Measurements from ENCODE around the gene SLC9A2. TPM values are rescaled to one million over a fixed set of nuclear protein-coding genes. Genes with fewer than 3 reads are reported as not detected.

SLC9A2 gene
- total RNA-seq, 4 donors from 2014 or later, result 12.4 to 20.7 (median 20.0) TPM

DNA sequence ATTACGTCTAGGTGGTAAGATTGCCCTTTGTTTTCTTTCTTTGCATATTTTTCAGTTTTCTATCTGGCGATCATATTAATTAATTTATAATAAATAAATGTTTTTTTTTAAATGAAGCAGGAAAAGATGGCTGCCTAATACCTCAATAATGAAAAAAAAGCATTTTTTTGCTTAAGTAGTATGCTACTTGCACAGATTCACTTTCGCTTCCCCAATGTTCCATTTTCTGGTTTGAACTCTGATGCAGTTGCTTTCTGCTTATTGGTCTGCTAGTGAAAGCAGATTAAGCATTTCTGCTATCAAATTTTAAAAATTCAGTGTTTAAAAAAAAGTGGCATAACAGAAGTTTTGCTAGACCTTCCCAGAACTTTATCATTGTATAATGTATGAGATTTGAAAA, 130.6 kb downstream of the SLC9A2 start:
- TF ChIP-seq POLR2A (IDR thresholded peaks at IDR 0.05), result no peak
- TF ChIP-seq, protein P1, sequence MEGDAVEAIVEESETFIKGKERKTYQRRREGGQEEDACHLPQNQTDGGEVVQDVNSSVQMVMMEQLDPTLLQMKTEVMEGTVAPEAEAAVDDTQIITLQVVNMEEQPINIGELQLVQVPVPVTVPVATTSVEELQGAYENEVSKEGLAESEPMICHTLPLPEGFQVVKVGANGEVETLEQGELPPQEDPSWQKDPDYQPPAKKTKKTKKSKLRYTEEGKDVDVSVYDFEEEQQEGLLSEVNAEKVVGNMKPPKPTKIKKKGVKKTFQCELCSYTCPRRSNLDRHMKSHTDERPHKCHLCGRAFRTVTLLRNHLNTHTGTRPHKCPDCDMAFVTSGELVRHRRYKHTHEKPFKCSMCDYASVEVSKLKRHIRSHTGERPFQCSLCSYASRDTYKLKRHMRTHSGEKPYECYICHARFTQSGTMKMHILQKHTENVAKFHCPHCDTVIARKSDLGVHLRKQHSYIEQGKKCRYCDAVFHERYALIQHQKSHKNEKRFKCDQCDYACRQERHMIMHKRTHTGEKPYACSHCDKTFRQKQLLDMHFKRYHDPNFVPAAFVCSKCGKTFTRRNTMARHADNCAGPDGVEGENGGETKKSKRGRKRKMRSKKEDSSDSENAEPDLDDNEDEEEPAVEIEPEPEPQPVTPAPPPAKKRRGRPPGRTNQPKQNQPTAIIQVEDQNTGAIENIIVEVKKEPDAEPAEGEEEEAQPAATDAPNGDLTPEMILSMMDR (IDR thresholded peaks at IDR 0.05), result no peak
- Histone ChIP-seq H3K9me3 (no peaks in the 10 kb centered on the region), H3K27ac (no peak overlapping the region), H3K4me1 (no peaks in the 10 kb centered on the region), H3K4me3 (no peak overlapping the region), H3K36me3 (no peaks in the 10 kb centered on the region), H3K27me3 (no peaks in the 10 kb centered on the region)
- no peak for DNase-seq

DNA sequence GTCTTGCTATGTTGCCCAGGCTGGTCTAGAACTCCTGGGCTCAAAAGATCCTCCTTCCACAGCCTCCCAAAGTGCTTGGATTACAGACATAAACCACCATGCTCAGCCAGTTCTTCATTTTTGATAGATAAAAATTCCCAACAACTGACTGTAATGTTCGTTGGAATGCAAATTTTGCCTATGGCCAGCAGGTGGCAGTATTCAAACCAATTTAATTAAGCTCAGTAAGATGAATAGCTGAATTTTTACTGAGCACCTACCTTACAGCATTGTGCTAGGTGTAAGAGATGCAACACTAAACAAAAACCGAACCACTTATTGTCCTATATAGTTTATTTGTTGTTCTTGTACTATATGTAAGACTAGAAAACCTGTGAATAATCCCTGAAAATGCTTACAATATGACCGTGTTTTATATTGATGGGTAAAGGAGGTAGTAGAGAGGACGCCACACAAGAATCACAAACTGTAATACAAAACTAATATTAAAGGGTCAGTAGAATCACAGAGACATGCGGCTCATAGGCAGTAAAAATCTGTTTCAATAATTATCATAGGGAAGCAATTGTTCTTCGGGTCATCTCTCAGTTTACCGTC, 134.3 kb downstream of the SLC9A2 start:
- no peak for TF ChIP-seq POLR2A (IDR thresholded peaks at IDR 0.05)
- TF ChIP-seq, protein P1 (IDR thresholded peaks at IDR 0.05), result peak; percentile 63 to 87 (median 69)
- no peaks in the 10 kb centered on the region for H3K27me3 ChIP-seq

DNA sequence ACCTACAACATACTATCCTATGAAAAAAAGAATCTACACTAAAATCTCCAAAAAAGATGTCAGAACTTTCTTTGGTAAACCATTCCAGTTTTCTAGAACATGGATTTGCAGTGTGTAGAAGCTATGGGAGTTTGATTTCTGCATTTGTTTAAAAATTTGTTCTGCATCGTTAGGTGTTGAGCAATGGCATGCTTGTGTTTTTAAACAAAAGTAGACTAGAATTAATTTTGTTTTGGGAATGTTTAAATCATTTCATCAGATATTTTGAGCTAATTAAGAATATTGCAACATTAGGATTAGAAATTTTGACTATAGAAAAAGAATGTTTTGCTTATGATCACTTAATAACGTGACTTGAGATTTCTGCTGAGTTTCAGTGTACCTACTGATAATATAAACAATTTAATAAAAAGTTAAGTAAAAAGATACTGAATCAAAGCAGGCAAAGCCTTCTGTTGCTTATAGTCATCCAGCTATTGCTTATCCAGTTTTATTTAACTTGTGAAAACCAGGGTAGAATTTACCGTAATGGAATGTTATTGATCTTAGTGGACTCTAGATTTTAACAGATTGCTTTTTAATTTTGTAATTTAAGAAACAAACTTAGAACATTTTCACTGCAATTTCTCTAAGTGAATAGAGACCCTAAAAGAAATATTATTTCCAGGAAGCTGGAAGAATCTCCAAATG, 135.2 kb downstream of the SLC9A2 start:
- no peak for TF ChIP-seq POLR2A (IDR thresholded peaks at IDR 0.05)
- TF ChIP-seq, protein P1 (IDR thresholded peaks at IDR 0.05), result no peak
- Histone ChIP-seq H3K9me3 (no peaks in the 10 kb centered on the region), H3K4me1 (no peaks in the 10 kb centered on the region), H3K27me3 (no peaks in the 10 kb centered on the region), H3K27ac (no peak overlapping the region), H3K4me3 (no peak overlapping the region), H3K36me3 (no peaks in the 10 kb centered on the region)
- no peak for DNase-seq

More for the DNA sequence above, 134.3 kb downstream of the SLC9A2 start:
- Histone ChIP-seq H3K36me3 (no peaks in the 10 kb centered on the region), H3K4me3 (no peak overlapping the region), H3K4me1 (no peaks in the 10 kb centered on the region), H3K27ac (no peak overlapping the region), H3K9me3 (no peaks in the 10 kb centered on the region)
- peak in 1 of 3 donors; percentile 67 for DNase-seq

DNA sequence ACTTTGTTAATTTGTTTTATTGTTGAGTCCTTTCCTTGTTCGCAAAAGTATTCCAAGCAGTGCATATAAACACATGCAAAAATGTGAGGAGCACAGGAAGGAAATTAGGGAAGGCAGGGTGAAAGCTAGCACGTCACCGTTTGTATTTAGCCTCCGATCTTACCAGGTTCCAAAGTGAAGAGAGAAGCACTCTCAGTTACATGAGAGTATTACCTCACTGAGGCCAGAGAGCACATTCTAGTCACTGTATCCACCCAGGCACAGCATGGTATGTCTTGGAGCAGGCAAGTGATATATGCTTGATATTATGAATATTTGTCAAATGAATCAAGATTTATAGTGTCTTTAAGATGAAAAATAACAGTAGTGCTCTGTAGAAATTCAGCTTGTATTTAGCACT, 135.9 kb downstream of the SLC9A2 start:
- H3K36me3 ChIP-seq, result no peaks in the 10 kb centered on the region
- no peak for TF ChIP-seq POLR2A (IDR thresholded peaks at IDR 0.05)
- TF ChIP-seq, protein P1 (IDR thresholded peaks at IDR 0.05), result no peak

DNA sequence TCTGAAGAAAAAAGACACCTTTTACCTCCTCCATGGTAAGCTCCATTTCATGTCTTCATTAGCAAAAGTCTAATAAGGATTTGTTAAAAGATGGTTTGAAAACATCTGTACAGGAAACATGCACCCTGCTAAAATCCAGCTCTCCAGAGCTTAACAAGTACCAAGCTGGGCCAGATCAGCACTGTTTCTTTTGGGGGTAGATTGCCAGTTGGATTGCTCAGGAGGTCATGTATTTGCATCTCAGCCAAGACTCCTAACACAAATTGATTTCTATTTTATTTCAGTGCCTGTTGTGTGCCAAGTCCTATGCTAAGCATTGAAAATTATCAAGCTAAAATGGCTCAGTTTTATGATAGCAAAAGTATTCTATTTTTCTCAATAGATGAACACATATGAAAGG, 139.1 kb downstream of the SLC9A2 start:
- no peaks in the 10 kb centered on the region for H3K27me3 ChIP-seq
- no peak overlapping the region for H3K4me3 ChIP-seq
- H3K9me3 ChIP-seq, result no peaks in the 10 kb centered on the region
- no peak overlapping the region for H3K27ac ChIP-seq
- no peaks in the 10 kb centered on the region for H3K4me1 ChIP-seq
- no peak for TF ChIP-seq POLR2A (IDR thresholded peaks at IDR 0.05)
- TF ChIP-seq, protein P1 (IDR thresholded peaks at IDR 0.05), result no peak
- H3K36me3 ChIP-seq, result no peaks in the 10 kb centered on the region
- no peak for DNase-seq

More for the DNA sequence above, 135.9 kb downstream of the SLC9A2 start:
- Histone ChIP-seq H3K4me1 (no peaks in the 10 kb centered on the region), H3K9me3 (no peaks in the 10 kb centered on the region), H3K27me3 (no peaks in the 10 kb centered on the region), H3K27ac (no peak overlapping the region), H3K4me3 (no peak overlapping the region)
- no peak for DNase-seq

Other genes with a start within 250 kb of the SLC9A2 start
- gene IL18RAP, start 196.4 kb upstream of the SLC9A2 start, total RNA-seq, result 1 to 10 TPM; 4.2 to 6.8 (median 4.9) TPM
- gene SLC9A4, start 146.3 kb upstream of the SLC9A2 start, total RNA-seq, result not detected
- gene TMEM182, start 142.5 kb downstream of the SLC9A2 start, total RNA-seq, result 1 to 10 TPM; 1.1 to 2.5 (median 1.4) TPM

Data from Peyer's patch (tissue), 4 donors.